GM20000 (cell line): Measurements from ENCODE around the gene SF3B6.

ENCODE experiments used
- DNase-seq: peaks from one replicate; pipeline ENCODE4 v3.0.0; 2012; ENCODE audit warnings: low spot score
- TF ChIP-seq, protein P1 (sequence below): IDR thresholded peaks from 2 replicates; pipeline ENCODE4 v1.5.1; 2012; ENCODE audit warnings: mild to moderate bottlenecking, control low read depth; ENCODE audit errors: extremely low read depth, missing control alignments

SF3B6 gene

DNA sequence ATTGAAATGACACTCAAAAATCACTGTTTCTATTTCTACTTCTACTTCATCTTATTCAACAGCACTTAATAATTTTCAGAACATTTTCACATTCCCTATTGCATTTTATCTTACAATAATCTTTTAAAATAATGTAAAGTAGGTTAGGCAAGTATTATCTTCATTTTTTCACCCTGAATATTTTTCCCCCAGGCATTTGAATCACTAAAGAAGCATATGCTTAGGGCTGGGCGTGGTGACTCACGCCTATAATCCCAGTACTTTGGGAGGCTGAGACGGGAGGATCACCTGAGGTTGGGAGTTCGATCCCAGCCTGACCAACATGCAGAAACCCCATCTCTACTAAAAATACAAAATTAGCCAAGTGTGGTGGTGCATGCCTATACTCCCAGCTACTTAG lies 35.6 kb downstream of the SF3B6 start:
- TF ChIP-seq, protein P1, sequence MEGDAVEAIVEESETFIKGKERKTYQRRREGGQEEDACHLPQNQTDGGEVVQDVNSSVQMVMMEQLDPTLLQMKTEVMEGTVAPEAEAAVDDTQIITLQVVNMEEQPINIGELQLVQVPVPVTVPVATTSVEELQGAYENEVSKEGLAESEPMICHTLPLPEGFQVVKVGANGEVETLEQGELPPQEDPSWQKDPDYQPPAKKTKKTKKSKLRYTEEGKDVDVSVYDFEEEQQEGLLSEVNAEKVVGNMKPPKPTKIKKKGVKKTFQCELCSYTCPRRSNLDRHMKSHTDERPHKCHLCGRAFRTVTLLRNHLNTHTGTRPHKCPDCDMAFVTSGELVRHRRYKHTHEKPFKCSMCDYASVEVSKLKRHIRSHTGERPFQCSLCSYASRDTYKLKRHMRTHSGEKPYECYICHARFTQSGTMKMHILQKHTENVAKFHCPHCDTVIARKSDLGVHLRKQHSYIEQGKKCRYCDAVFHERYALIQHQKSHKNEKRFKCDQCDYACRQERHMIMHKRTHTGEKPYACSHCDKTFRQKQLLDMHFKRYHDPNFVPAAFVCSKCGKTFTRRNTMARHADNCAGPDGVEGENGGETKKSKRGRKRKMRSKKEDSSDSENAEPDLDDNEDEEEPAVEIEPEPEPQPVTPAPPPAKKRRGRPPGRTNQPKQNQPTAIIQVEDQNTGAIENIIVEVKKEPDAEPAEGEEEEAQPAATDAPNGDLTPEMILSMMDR: no peak
- no peak for DNase-seq

DNA sequence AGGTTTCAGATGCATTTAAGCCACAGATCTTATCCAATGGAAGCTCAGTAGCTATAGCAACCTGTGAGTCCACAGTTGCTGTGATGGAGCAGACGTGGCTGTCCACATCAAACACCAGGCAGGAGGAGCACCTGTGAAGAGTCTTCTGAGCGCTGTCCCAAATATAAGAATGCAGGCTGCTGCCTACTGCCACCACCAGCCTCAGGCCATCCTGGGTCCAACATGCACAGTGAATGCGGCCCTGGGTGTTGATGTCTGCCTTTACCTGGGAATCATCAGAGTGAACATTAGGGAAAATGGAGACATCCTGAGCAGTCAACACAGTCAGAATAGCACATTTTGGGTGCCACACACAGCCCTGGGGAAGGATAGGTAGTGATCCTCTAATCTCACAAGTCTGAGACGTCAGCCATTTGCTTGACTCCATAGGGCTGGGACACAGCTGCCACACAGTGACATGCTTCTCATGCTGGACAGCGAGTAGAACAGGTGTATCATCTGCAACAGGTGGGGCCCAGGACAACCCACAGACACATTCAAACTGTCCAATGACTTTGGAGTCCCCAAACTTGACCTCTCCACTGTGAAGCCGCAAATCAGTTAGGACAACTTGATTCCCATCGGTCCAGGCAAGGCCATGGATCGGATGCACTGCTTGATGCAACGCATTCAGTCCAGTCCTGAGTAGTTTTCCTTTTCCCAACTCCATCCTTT lies 37.2 kb downstream of the SF3B6 start:
- TF ChIP-seq, protein P1: no peak
- DNase-seq: no peak

DNA sequence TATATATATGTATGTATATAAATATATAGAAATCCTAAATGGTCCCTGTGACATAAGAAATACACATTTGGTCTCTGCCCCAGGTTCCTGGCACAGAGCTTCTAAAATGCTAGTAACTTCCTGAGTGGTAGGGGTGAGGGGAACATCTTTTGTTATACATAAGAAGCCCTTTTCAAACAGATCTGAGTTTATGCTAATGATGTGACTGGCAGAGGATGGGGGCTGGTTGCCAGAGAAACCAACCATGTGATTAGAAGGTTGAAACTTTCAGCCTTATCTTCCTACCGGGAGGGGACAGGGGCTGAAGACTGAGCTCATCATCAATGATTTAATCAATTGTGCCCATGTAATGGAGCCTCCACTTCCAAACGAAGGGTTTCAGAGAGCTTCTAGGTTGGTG lies 49.9 kb downstream of the SF3B6 start:
- no peak for DNase-seq
- TF ChIP-seq, protein P1: no peak

DNA sequence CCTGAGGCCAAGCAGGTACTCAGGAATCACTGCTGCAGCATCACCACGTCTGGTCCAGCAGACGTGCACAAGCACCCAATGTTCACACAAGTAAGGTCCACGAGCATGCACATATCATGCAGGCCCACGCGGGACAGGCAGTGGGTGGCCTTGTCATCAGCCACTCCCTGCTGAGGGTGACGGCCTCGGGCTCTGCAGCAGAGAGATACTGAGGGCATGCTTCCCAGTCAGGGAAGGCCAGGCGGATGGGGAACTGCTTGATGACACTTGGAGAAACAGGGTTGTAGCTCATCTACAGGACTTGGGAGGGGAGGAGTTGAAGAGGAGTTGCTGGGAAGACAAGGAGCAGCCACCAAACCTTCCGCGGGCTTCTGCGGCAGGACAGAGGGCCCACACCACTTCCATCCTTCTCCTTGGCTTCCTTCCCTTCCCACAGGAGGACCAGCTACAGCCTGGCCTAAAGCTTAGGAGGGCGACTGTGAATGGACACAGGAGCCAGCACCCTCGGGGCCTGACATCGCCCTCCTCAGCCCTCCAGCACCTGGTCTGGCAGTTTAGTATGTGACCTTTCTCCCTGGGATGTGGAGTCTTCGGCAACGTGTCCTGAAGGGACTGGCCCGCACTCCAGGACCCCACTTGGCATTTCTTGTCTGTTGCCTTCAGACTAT lies 51.0 kb downstream of the SF3B6 start:
- DNase-seq: no peak

DNA sequence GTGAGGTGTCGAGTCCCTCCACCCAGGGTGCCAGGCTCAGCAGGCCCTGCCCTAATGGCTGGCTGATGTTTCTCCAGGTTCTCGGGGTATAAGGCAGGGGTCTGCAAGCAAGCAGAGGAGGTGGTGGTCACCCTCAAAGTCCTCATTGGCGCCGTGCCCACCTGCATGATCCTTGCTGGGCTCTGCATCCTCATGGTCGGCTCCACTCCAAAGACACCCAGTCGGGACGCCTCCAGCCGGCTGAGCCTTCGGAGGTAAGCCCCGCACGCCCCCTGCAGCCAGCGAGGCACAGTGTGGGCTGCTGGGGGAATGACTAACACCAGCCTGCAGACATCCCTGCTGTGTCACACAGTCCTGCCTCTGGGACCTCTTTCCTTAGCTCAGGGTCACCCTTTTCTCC lies 52.1 kb downstream of the SF3B6 start:
- TF ChIP-seq, protein P1: no peak
- DNase-seq: no peak

More for the DNA sequence above, 51.0 kb downstream of the SF3B6 start:
- TF ChIP-seq, protein P1: no peak

DNA sequence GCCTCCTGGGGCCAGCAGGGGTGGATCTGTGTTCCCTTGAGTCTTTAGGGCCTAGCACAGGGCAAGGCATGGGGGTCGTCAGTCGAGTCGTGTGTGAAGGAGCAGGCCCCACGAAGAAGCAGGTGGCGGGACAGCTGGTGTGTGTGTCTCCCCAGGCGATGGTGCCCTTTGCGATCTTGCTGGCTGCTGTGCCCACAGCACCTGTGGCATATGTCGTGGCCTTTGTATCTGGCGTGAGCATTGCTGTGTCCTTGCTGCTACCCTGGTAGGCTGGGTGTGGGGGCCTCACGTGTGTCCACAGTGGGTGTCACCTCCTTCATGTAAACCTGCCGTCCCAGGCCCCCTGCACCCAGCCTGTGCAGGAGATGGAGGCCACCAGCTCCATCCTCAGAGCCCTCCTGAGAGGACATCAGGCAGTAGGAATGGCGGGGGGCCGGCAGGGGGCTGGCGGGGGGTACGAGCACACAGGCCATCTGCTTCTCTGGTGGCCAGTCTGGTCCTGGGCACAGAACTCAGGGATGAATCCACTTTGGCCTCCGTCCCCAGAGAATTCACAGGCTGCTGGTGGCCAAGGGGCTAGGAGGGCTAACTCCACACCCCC lies 53.1 kb downstream of the SF3B6 start:
- DNase-seq: no peak
- TF ChIP-seq, protein P1: no peak

DNA sequence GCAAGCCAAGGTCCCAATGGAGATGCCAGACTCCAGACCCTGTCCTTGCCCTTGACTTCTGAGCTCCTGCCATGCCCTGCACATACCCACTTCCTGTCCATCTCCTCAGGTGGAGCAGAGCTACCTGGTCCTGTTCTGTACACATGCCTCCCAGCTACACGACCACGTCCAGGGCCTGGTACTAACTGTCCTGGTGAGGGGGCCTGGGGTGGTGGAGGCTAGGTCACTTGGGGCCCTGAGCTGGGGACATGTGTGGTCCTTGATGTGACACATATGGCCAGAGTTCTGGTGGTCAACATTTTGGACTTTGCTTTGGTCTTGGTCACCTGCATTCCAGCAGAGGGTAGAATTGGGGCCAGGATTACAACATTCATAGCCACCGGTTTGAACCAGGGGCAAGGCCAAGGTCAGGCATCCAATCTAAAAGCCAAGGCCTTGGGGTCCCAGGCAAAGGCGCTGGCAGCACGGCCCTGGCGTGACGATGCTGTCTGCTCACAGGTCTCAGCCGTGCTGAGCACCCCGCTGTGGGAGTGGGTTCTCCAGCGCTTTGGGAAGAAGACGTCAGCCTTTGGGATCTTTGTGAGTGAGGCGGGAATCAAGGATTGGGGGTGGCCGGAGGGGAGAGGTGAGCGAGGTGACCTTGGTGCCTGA lies 53.7 kb downstream of the SF3B6 start:
- TF ChIP-seq, protein P1: no peak

More for the DNA sequence above, 53.7 kb downstream of the SF3B6 start:
- no peak for DNase-seq
